ENCODE results near the gene CMBL. TPM values are rescaled to one million over a fixed set of nuclear protein-coding genes. Genes with fewer than 3 reads are reported as not detected.

The CMBL gene
- total RNA-seq, 1 donor from 2014 or later, result 24.0 TPM

DNA sequence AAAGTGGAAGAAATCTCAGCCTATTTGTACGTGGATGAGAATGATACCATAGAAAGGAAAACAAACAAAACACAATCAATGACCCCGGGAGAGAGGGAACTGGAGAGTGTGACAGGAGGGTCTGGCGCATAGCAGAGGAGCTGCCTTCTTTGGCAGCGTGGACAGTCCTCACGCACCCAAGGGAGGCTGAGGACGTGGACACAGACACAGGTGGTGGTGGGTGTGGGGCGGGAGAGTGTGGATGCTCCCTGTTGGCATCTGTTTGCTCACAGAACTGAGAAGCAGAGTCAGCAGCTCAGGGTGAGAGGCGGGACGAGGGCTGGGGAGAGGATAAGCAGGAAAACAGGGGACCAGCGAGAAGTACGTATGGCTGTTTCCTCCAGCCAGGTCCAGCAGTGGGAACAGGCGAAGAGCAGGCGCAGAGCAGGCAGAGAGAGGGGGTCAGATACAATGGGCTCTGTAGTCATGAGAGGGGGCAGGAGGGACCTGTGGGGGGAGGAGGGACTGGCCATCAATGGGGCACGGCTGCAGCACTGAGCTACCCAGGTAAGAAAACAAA is 10.0 kb downstream of the CMBL start:
- H3K27ac Mint-ChIP-seq (ENCODE audit: unreplicated experiment), result no peak overlapping the region
- no peaks in the 10 kb centered on the region for H3K27me3 Mint-ChIP-seq (ENCODE audit: low read depth)
- DNase-seq (ENCODE audit: low read depth, low spot score), result no peak
- H3K4me3 Mint-ChIP-seq, result no peak overlapping the region
- H3K4me1 Mint-ChIP-seq, result peaks cover 7% of the 10 kb centered on the region
- H3K9me3 Mint-ChIP-seq, result no peaks in the 10 kb centered on the region
- TF ChIP-seq, protein P1, sequence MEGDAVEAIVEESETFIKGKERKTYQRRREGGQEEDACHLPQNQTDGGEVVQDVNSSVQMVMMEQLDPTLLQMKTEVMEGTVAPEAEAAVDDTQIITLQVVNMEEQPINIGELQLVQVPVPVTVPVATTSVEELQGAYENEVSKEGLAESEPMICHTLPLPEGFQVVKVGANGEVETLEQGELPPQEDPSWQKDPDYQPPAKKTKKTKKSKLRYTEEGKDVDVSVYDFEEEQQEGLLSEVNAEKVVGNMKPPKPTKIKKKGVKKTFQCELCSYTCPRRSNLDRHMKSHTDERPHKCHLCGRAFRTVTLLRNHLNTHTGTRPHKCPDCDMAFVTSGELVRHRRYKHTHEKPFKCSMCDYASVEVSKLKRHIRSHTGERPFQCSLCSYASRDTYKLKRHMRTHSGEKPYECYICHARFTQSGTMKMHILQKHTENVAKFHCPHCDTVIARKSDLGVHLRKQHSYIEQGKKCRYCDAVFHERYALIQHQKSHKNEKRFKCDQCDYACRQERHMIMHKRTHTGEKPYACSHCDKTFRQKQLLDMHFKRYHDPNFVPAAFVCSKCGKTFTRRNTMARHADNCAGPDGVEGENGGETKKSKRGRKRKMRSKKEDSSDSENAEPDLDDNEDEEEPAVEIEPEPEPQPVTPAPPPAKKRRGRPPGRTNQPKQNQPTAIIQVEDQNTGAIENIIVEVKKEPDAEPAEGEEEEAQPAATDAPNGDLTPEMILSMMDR (conservative IDR thresholded peaks at IDR 0.05), result no peak
- peaks cover 9% of the 10 kb centered on the region for H3K36me3 Mint-ChIP-seq (ENCODE audit: low read depth)

DNA sequence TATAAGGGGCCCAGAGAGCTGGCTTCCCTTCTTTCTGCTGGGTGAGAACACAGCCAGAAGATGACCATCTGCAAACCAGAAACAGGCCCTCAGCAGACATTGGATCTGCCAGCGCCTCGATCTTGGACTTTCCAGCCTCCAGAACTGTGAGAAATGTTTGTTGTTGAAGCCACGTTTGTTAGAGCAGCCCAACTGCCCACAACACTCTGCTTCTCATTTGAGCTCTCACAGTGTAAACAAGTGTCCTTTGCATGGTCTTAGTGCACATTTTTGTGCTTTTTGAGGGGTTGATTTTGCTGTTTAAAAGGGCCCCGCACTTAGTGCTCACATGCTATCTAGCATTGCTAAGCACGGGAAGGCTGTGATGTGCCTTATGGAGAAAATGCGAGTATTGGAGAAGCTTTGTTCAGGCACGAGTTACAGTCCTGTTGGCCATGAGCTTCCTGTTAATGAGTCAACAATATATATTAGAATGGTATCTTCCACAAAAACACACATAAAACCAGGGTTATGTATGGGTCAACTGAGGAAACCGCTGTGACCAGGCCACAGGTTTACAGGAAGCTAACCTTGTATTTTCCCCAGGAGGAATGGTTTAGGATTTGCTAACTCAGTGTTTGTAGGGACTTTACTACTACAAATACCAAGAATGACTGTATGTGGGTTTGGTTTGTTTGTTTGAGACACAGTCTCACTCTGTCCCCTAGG is 11.9 kb downstream of the CMBL start:
- Mint-ChIP-seq H3K36me3 (ENCODE audit: low read depth) (peaks cover 12% of the 10 kb centered on the region), H3K9me3 (no peaks in the 10 kb centered on the region), H3K4me1 (peaks cover 7% of the 10 kb centered on the region), H3K4me3 (no peak overlapping the region), H3K27ac (ENCODE audit: unreplicated experiment) (no peak overlapping the region), H3K27me3 (ENCODE audit: low read depth) (no peaks in the 10 kb centered on the region)
- DNase-seq (ENCODE audit: low read depth, low spot score), result no peak
- TF ChIP-seq, protein P1 (conservative IDR thresholded peaks at IDR 0.05), result no peak

DNA sequence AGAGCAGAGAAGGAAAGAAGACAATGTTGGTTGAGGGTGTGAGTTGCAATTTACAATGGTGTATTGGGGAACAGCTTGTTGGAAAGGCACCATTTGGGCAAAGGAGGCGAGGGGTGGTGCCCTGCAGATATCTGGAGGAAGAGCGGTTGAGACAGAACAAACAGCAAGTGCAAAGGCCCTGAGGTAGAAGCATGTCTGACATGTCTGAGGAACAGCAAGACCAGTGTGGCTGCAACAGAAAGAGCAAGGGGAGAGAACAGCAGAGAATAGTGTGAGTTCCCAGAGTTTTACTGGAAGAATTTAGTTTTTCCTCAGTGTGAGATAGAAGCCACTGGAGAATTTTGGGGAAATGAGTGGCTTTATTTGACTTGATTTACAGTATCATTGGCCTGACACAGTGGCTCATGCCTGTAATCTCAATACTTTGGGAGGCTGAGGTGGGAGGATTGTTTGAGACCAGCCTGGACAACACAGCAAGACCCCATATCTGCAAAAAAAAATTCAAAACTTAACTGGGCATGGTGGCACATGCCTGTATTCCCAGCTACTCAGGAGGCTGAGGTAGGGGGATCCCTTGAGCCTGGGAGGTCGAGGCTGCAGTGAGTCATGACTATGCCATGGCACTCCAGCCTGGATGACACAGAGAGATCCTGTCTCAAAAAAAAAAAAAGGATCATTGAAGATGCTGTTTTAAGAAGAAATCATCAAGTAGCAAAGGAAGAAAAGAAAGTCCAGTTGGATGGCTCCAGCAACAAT is 13.6 kb downstream of the CMBL start:
- DNase-seq (ENCODE audit: low read depth, low spot score), result no peak
- Mint-ChIP-seq H3K9me3 (no peaks in the 10 kb centered on the region), H3K27me3 (ENCODE audit: low read depth) (no peaks in the 10 kb centered on the region), H3K36me3 (ENCODE audit: low read depth) (peaks cover 11% of the 10 kb centered on the region), H3K27ac (ENCODE audit: unreplicated experiment) (no peak overlapping the region), H3K4me3 (no peak overlapping the region), H3K4me1 (peaks cover 7% of the 10 kb centered on the region)
- TF ChIP-seq, protein P1 (conservative IDR thresholded peaks at IDR 0.05), result no peak

DNA sequence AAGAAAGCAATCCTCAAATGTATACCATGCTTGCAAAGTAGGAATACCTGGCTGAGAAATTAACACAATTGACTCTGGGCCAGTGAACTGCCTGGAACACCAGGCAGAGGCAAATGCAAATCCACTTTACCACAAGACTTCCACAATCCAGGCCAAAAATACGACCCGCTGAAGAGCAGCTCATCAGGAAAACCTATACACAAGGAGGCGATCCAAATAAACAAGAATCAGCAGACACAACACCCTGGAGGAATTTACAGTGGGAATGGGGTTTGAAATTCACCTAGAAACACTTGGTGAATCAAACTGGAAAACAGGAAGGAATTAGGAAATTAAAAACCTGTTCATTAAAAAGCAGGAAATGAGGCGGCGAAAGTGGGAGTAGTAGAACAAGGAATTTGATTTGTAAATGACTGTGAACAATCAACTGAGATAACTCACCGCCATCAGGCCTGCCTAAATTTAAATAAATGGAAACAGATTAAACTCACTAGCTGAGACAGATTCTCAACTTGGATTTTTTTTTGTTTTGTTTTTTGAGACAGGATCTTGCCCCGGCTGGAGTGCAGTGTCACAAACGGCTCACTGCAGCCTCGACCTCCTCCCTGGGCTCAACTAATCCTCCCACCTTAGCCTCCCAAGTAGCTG is 15.9 kb downstream of the CMBL start:
- Mint-ChIP-seq H3K9me3 (no peaks in the 10 kb centered on the region), H3K4me3 (no peak overlapping the region), H3K4me1 (no peaks in the 10 kb centered on the region), H3K27ac (ENCODE audit: unreplicated experiment) (no peak overlapping the region), H3K27me3 (ENCODE audit: low read depth) (no peaks in the 10 kb centered on the region), H3K36me3 (ENCODE audit: low read depth) (peaks cover 18% of the 10 kb centered on the region)
- TF ChIP-seq, protein P1 (conservative IDR thresholded peaks at IDR 0.05), result no peak
- DNase-seq (ENCODE audit: low read depth, low spot score), result no peak

DNA sequence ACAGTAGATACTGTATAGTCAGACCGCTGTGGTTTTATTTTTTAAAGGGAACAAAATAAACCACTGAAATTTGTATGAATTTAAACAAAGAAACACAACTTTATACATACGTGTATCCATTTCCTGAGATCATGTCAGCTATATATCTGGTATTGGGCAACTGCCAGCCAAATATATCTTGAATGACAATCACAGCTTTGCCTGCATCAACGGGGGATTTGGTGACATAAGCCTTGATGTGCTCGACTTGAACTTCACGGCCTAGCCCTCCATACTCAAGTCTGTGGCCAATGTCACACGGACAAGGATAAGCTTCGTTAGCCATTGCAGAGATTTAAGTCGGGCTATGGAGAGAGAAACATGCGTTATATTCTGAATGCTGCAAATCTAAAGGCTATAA is 17.3 kb downstream of the CMBL start:
- TF ChIP-seq, protein P1 (conservative IDR thresholded peaks at IDR 0.05), result no peak
- Mint-ChIP-seq H3K4me1 (no peaks in the 10 kb centered on the region), H3K9me3 (no peaks in the 10 kb centered on the region), H3K36me3 (ENCODE audit: low read depth) (peaks cover 18% of the 10 kb centered on the region), H3K27me3 (ENCODE audit: low read depth) (no peaks in the 10 kb centered on the region), H3K27ac (ENCODE audit: unreplicated experiment) (no peak overlapping the region), H3K4me3 (no peak overlapping the region)
- DNase-seq (ENCODE audit: low read depth, low spot score), result no peak
